IPS-20b (cell line): Measurements from ENCODE around the gene LAS1L.
"Not testable (repeated sequence)": the region's sequence is repeated elsewhere in the genome, so short reads cannot be mapped to it uniquely, and the experiment has no call there.

Experiments
- H3K27ac ChIP-seq: one replicate; pipeline ENCODE4 v1.5.1; 2013; ENCODE audit warnings: low read length
- H3K27me3 ChIP-seq: 2 replicates; pipeline ENCODE4 v1.6.1; 2013; ENCODE audit warnings: mild to moderate bottlenecking, low read length, inconsistent platforms; ENCODE audit not compliant: insufficient read depth
- H3K36me3 ChIP-seq: 2 replicates; pipeline ENCODE4 v1.6.1; 2013; ENCODE audit warnings: low read depth, mild to moderate bottlenecking, inconsistent platforms, low read length, moderate library complexity; ENCODE audit not compliant: insufficient read depth
- H3K4me1 ChIP-seq: 2 replicates; pipeline ENCODE4 v1.6.1; 2013; ENCODE audit warnings: mild to moderate bottlenecking, control low read depth, inconsistent platforms, low read length, moderate library complexity; ENCODE audit not compliant: insufficient read depth
- H3K4me3 ChIP-seq: 2 replicates; pipeline ENCODE4 v1.5.1; 2013; ENCODE audit warnings: mild to moderate bottlenecking, low read length, inconsistent platforms
- H3K9ac ChIP-seq: 2 replicates; pipeline ENCODE4 v1.6.1; 2013; ENCODE audit warnings: low read depth, mild to moderate bottlenecking, inconsistent platforms, low read length, moderate library complexity
- H3K9me3 ChIP-seq: 2 replicates; pipeline ENCODE4 v1.6.1; 2013; ENCODE audit warnings: mild to moderate bottlenecking, low read depth, low read length, inconsistent platforms; ENCODE audit not compliant: insufficient read depth

Gene LAS1L

GRCh38 chrX:65513610-65514009, 21.0 kb downstream of the LAS1L start:
- peaks cover 53% of the 10 kb centered on the region for H3K36me3 ChIP-seq
- H3K9me3 ChIP-seq, result no peaks in the 10 kb centered on the region
- no peak overlapping the region for H3K9ac ChIP-seq

DNA sequence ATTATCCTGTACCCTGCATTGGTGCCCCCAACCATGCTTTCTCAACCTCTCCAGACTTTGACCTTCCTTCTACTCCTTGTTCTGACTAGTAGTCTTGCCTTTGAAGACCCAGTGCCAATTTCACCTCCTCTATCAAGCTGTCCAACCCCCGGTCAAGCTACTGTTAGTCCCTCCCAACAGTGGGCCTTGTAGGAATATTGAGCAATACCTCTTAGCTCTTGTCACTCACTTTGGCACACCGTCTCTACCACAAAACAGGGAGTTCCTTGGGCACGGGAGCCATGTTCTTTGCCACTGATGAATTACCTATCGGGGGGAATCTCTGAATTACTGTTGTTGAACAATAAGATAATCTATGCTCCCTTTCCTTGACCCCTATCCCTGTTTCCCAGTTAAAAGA, 25.2 kb downstream of the LAS1L start:
- H3K36me3 ChIP-seq, result peaks cover 29% of the 10 kb centered on the region
- H3K9me3 ChIP-seq, result no peaks in the 10 kb centered on the region
- H3K27me3 ChIP-seq, result no peaks in the 10 kb centered on the region
- no peak overlapping the region for H3K4me3 ChIP-seq
- H3K9ac ChIP-seq, result no peak overlapping the region
- H3K27ac ChIP-seq, result no peak overlapping the region
- H3K4me1 ChIP-seq, result no peaks in the 10 kb centered on the region

More at GRCh38 chrX:65513610-65514009, 21.0 kb downstream of the LAS1L start:
- Histone ChIP-seq H3K27ac (no peak overlapping the region), H3K27me3 (no peaks in the 10 kb centered on the region), H3K4me1 (no peaks in the 10 kb centered on the region), H3K4me3 (no peak overlapping the region)

- no peaks in the 10 kb centered on the region for H3K9me3 ChIP-seq
- H3K27me3 ChIP-seq, result no peaks in the 10 kb centered on the region
- H3K4me1 ChIP-seq, result no peaks in the 10 kb centered on the region
- H3K36me3 ChIP-seq, result peaks cover 26% of the 10 kb centered on the region
- H3K9ac ChIP-seq, result no peak overlapping the region
- no peak overlapping the region for H3K27ac ChIP-seq
- H3K4me3 ChIP-seq, result no peak overlapping the region
Observed at GRCh38 chrX:65508851-65509250, 25.7 kb downstream of the LAS1L start.

DNA sequence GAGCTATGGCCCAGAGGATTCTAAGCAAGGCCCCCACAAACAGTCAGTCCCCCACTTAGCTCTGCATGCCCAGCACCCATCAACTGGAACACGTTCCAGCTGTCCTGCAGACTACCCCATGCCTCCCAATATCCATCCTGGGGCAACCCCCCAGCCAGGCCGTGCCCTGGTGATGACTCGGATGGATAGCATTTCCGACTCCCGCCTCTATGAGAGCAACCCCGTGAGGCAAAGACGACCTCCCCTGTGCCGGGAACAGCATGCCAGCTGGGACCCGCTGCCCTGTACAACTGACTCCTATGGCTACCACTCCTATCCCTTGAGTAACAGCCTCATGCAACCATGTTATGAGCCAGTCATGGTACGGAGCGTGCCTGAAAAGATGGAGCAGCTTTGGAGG, 32.0 kb downstream of the LAS1L start:
- Histone ChIP-seq H3K36me3 (peaks cover 4% of the 10 kb centered on the region; the same call in 1 of the 2 replicates), H3K9me3 (no peaks in the 10 kb centered on the region), H3K9ac (no peak overlapping the region), H3K27ac (no peak overlapping the region), H3K4me3 (no peak overlapping the region), H3K4me1 (no peaks in the 10 kb centered on the region), H3K27me3 (no peaks in the 10 kb centered on the region)

DNA sequence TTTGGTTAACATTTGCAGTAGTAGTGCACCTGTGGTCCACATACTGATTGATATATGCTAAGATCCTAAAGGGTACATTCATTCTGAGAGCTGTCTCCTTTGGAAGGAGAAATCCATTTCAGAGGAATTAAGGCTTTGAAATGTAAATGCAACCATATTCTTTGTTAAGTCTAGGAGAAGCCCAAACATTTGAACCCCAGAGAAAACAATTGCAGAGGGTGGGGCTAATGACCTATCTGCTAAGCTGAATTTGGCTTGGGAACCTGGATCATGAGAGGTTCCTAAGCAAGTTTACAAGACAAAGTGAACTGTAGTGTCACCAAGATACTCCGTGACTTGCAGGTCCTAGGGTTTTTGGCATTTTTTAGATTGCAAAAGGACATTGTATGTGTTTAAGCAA, 41.2 kb downstream of the LAS1L start:
- H3K4me3 ChIP-seq, result no peak overlapping the region
- H3K27ac ChIP-seq, result no peak overlapping the region
- no peaks in the 10 kb centered on the region for H3K9me3 ChIP-seq
- H3K4me1 ChIP-seq, result peaks cover 7% of the 10 kb centered on the region; the same call in 1 of the 2 replicates
- no peaks in the 10 kb centered on the region for H3K27me3 ChIP-seq
- H3K9ac ChIP-seq, result no peak overlapping the region
- no peaks in the 10 kb centered on the region for H3K36me3 ChIP-seq

DNA sequence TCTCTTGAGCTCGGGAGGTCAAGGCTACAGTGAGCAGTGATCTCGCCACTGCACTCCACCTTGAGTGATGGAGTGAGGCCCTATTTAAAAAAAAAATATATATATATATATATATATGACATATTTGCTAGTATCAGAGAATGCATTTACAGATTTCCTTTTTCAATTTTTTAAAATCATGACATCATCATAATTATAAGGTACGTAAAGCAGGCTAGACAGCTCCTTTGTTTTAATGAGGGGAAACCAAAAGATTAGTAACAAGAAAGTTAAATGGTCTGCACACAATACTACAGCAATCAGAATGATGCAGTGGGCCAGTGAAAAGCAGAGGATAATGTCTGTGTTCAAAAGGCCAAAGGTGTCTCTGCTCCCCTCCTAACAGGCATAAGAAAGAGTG, 43.0 kb downstream of the LAS1L start:
- Histone ChIP-seq H3K4me3 (no peak overlapping the region), H3K36me3 (no peaks in the 10 kb centered on the region), H3K4me1 (peaks cover 8% of the 10 kb centered on the region; the same call in 1 of the 2 replicates), H3K27me3 (no peaks in the 10 kb centered on the region), H3K9me3 (no peaks in the 10 kb centered on the region), H3K27ac (no peak overlapping the region), H3K9ac (no peak overlapping the region)

- H3K36me3 ChIP-seq, result no peaks in the 10 kb centered on the region
- peaks cover 4% of the 10 kb centered on the region; the same call in 1 of the 2 replicates for H3K4me1 ChIP-seq
- no peak overlapping the region for H3K4me3 ChIP-seq
- H3K27ac ChIP-seq, result no peak overlapping the region
- H3K9ac ChIP-seq, result no peak overlapping the region
- no peaks in the 10 kb centered on the region for H3K9me3 ChIP-seq
- no peaks in the 10 kb centered on the region for H3K27me3 ChIP-seq
Observed at GRCh38 chrX:65488495-65488894, 46.1 kb downstream of the LAS1L start.

- Histone ChIP-seq H3K27me3 (no peaks in the 10 kb centered on the region), H3K4me3 (peak overlapping the region; percentile 50; the same call in 1 of the 2 replicates), H3K9me3 (no peaks in the 10 kb centered on the region), H3K9ac (peak overlapping the region; percentile 32; the same call in 1 of the 2 replicates), H3K36me3 (no peaks in the 10 kb centered on the region), H3K27ac (no peak overlapping the region), H3K4me1 (peaks cover 6% of the 10 kb centered on the region; the same call in 1 of the 2 replicates)
Observed at GRCh38 chrX:65480960-65481359, 53.6 kb downstream of the LAS1L start.

DNA sequence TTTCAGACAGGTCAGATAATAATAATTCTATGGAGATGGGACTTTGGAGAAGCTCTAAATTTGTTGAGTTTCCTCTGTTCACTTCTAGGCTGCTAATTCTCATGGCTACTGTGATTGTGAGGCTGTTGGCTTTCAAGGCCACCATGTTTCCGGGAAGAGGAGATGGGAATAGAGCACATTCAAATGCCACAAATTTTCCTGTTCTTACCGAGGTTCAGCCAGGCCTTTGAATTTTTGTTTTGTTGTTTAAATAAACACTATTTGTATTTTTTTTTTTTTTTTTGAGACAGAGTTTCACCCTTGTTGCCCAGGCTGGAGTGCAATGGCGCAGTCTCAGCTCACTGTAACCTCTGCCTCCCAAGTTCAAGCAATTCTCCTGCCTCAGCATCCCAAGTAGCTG, 55.5 kb downstream of the LAS1L start:
- H3K4me1 ChIP-seq, H3K27me3 ChIP-seq, H3K4me3 ChIP-seq, H3K9ac ChIP-seq, H3K36me3 ChIP-seq, H3K9me3 ChIP-seq, H3K27ac ChIP-seq: not testable (repeated sequence)

DNA sequence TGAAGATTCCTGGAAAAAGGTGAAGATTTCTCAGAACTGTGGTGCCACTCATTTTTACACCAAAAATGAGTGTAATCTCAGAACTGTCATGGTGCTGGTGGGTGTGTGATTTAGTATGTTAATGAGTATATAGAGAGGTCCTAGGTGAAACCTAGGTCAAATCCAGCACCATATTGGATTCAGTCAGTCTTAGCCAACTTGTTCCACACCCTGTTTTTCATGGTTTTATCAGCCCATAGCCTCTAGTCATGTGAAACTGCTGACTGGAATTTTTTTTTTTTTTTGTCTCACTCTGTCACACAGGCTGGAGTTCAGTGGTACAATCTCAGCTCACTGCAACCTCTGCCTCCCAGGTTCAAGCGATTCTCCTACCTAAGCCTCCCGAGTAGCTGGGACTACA, 58.0 kb downstream of the LAS1L start:
- no peak overlapping the region for H3K9ac ChIP-seq
- H3K4me1 ChIP-seq, result peaks cover 5% of the 10 kb centered on the region; the same call in 1 of the 2 replicates
- H3K27me3 ChIP-seq, result no peaks in the 10 kb centered on the region
- no peak overlapping the region for H3K27ac ChIP-seq
- H3K9me3 ChIP-seq, result no peaks in the 10 kb centered on the region
- H3K36me3 ChIP-seq, result no peaks in the 10 kb centered on the region
- no peak overlapping the region for H3K4me3 ChIP-seq

DNA sequence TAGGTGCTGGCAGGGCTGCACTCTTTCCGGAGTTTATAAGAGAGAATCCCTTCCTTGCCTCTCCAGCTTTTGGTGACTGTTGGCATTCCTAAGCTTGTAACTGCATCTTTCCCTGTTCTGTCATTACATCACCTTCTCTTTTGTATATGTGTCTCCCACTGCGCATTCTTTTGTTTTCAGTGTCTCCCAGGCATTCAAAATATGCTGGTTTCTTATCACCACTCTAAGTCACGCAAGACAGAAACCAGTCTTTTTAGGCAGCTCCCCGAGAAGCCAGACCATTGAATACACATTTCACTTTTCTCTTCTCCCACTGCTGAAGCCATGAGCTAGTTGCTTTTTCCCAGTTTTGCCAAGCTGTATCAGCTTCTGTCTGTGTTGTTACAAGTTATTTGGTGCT, 71.0 kb downstream of the LAS1L start:
- H3K27me3 ChIP-seq, result no peaks in the 10 kb centered on the region
- H3K27ac ChIP-seq, result peak overlapping the region; percentile 95
- peaks cover 6% of the 10 kb centered on the region; the same call in 1 of the 2 replicates for H3K4me1 ChIP-seq
- no peaks in the 10 kb centered on the region; the same call in 1 of the 2 replicates for H3K9me3 ChIP-seq
- H3K36me3 ChIP-seq, result no peaks in the 10 kb centered on the region
- peak overlapping the region; percentile 79; the same call in 1 of the 2 replicates for H3K9ac ChIP-seq
- H3K4me3 ChIP-seq, result peak overlapping the region; percentile 46; the same call in 1 of the 2 replicates
